GM19023 (cell line): ENCODE data around the gene PRKAR2B.
"Not testable (repeated sequence)": the region's sequence is repeated elsewhere in the genome, so short reads cannot be mapped to it uniquely, and the experiment has no call there.

ENCODE experiments used
- ATAC-seq: cut with Tn5 transposase; IDR thresholded peaks from one replicate; pipeline ENCODE4 v1.9.1; 2021; ENCODE audit warnings: mild to moderate bottlenecking, moderate library complexity; ENCODE audit not compliant: unreplicated experiment

Gene PRKAR2B

GRCh38 chr7:107151538-107151937, 107.0 kb downstream of the PRKAR2B start:
- no peak for ATAC-seq

GRCh38 chr7:107152011-107152410, 107.5 kb downstream of the PRKAR2B start:
- no peak for ATAC-seq

DNA sequence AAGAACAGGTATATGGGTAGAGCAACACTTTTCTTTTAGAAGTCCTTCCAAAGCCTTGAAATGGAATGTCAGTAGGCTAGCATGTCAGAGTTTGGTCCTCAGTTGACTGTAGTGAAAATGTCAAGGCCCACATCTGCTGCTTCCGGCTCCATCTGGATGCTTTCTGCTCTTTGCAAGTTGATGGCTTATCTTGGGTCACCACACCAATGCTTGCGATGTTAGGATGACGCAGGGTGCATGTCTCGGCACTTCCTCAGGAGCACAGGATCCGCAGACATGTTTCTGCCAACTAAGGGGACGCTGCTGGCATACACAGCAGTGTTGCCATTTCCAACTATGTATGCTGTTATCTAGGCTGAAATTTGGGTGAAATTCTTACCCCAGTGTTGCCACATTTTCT, 110.3 kb downstream of the PRKAR2B start:
- no peak for ATAC-seq

DNA sequence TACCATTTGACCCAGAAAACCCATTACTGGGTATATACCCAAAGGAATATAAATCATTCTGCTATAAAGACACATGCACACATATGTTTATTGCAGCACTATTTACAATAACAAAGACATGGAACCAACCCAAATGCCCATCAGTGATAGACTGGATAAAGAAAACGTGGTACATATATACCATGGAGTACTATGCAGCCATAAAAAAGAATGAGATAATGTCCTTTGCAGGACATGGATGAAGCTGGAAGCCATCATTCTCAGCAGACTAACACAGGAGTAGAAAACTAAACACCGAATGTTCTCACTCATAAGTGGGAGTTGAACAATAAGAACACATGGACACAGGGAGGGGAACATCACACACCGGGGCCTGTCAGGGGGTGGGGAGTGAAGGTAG, 111.2 kb downstream of the PRKAR2B start:
- ATAC-seq, result not testable (repeated sequence)

- ATAC-seq, result no peak
Observed at GRCh38 chr7:107157091-107157490, 112.6 kb downstream of the PRKAR2B start.

DNA sequence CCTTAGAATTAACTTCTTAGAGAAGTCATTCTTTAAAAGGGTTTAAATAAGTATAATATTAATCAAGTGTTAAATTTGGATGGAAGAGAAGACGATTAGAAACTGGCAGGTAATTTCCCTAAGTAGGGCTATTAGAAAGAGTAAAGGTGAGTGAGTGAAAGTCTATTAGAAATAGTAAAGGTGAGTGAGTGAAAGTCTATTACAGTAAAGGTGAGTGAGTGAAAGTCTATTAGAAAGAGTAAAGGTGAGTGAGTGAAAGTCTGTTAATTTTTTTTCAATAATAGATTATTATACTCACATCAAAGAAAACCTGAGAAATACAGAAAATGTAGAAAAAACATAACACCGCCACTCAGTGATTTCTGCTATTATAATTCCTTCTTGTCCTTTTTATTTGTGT, 113.5 kb downstream of the PRKAR2B start:
- ATAC-seq, result no peak

DNA sequence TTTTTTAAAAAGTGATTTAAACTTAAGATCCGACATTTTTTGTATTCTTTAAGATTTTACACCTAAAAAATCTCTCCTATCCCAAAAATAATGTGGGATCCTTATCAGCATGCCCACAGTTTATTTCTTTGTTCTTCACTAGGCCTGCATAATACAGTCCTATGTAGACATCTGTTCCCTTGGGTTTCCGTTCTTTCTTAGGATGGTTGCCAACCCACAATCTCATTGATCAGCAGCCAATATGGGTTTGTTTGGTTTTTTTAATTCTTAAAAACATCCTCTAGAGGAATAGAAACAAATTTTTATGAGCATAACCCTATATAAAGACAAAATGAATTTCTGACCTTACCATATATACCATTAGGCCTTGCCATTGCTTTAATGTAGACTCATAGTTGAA, 115.9 kb downstream of the PRKAR2B start:
- no peak for ATAC-seq

DNA sequence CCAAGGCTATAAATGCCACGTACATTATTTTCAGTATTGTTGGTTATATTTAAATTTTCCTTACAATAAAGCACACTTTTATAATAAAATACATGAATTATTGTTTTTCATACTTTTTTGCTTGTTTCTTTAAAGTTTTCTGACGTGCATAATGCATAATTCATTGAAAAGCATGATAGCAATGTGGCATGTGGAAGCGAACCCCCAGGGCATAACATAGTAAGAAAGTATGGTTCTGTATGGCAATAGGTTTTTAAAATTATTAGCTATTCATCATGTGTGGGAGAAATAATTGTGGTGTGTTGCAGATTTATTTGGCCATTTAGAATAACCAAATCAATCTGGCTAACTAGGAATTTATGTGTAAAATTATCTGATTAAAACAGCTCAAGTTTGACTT, 116.9 kb downstream of the PRKAR2B start:
- ATAC-seq, result no peak

- ATAC-seq, result no peak
Observed at GRCh38 chr7:107162475-107162874, 118.0 kb downstream of the PRKAR2B start.

DNA sequence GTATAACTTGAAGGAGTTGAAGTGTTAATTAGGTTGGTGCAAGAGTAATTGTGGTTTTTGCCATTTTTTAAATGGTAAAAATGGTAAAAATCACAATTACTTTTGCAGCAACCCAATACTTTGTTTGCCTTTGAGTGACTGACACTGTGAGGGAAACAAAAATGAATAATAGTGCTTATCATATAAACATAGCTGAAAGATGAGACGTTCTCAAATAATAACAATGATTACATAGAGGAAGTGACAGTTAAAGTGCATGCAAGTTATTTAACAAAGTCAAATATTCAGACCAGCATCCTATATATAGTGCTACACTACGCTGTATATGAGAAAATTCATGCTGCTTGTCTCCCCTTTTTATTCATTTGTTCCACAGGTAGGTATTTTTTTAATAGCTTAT, 119.6 kb downstream of the PRKAR2B start:
- no peak for ATAC-seq

- no peak for ATAC-seq
Observed at GRCh38 chr7:107165341-107165740, 120.8 kb downstream of the PRKAR2B start.

- ATAC-seq, result no peak
Observed at GRCh38 chr7:107166736-107167426, 122.4 kb downstream of the PRKAR2B start.

GRCh38 chr7:107167483-107168232, 123.2 kb downstream of the PRKAR2B start:
- ATAC-seq, result no peak

DNA sequence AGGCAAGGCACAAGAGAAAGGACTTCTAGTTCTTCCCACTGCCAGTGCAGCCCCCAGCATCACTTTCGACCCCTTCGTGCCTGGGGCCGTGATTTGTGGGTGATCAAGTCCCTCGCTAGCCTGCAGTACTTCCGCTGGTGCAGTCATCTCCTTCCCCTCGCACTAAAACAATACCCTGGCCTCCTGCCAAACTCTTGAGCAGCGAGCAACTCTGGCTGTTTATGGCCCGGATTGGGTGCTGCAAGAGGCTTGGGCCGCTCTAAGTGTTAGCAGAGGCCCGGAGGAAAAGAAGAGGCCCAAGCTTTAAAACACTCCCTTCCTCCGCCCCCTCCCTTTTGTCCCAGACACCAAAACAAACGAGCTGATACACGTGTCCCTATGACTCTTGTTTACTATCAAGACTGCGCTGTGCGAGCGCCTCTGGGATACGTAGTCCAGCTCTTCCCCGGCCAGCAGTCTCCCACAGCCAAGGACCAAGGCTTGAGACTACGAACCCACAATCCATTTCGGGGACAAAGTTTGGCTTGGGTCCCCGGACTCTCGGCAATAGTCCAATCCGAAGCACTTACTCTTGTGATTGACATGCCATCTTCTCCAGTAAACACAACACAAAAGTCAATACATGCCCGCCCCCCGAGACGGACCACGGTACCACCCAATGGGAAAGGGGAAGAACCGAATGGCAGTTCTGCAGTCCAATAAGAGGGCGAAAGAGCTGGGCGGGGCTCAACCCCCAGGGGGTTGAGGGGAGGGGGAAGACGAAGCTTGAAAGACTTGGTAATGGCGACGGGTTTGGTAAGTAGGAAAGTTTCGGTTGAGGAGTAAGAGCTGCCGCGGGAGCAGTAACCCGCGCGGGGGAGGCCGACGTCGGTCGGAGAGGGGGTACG, 124.0 kb downstream of the PRKAR2B start, which contains the start of gene HBP1:
Gene HBP1 (plus strand): TSS at position 771 of the 887 bp plus-strand sequence. CDS start 10,891 bp downstream, outside the sequence.
- peak; percentile 90 for ATAC-seq

DNA sequence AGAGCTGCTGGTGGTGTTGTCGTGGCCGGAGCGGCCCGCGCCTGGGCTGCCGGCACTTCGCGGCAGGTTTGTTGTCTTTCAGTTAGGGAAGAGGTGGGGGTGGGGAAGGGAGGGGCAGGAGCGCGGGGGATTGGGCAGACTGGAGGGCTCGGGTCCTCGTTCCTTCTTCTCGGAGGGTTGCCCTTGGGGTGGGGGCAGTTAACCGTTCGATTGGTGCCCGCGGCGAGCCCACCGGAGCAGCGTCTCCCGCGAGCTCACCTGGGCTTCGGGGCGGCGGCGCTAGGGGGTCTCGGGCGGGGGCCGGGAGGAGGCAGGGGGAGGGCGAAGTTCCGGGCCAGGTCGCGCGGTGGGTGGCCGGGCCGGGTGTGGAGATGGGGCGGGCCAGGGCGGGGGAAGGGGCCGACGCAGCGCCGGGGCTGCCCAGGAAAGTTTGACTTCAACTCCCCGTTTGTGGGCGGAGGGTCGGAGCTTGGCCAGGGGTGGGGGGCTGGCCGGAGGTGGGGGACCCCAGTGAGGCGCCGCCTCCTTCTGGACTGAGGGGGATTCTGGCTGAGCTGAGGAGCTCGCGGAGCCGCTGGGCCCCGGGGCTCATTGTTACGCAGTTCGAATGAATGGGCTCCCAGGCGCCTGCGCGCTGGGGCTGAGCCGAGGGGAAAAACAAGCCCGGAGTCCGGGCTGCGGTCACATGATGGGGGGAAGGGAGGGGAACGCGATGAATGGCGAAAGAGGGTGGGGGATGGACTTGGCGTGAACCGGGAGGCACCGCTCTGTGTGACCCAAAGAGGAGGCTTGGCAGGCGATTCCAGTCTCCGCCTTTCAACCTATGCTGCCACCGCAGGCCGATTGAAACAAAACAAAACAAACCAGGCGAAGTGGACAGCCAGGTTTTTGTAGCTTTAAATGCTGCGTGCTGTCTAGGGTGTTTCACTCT, 124.9 kb downstream of the PRKAR2B start:
- ATAC-seq, result peak; percentile 26

DNA sequence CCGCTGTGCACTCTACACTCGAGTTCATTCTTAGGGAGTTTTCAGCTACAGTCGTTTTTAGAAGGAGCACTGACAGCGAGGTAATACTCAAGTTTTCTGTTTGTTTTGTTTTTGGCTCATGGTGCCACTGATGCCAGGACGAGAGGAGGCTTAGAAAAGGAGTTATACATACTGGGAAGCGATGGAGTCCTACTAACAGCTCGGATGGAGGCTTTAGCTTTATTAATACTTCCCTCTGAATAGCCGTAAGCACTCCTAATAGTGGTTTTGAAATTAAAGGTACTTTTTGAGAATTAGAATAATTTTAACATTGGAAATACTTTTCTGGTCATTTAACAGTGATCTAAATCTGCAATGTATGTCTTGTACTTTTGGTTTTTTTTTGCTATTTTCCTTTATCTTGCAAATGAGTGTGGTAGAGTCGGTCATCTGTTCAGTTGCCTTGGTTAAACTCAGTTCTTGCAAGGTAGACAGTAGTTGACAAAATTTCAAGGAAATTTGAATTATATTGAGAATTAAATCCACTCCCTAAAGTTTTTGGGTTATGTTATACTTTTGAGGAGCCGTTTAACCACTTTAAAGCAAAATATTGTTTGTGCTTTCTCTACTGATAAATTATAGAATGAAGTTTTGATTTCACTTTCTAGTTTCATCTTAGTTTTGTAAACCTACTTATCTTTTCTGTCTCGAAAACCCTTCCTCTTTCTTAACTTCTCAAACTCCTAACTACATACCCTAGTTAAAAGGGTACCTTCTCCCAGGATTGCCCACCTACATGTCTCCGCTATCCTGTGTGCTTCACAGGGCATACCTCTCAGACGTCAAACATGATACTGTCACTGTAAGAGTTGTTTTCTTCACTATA, 125.8 kb downstream of the PRKAR2B start:
- no peak for ATAC-seq

GRCh38 chr7:107171496-107171895, 127.0 kb downstream of the PRKAR2B start:
- no peak for ATAC-seq

DNA sequence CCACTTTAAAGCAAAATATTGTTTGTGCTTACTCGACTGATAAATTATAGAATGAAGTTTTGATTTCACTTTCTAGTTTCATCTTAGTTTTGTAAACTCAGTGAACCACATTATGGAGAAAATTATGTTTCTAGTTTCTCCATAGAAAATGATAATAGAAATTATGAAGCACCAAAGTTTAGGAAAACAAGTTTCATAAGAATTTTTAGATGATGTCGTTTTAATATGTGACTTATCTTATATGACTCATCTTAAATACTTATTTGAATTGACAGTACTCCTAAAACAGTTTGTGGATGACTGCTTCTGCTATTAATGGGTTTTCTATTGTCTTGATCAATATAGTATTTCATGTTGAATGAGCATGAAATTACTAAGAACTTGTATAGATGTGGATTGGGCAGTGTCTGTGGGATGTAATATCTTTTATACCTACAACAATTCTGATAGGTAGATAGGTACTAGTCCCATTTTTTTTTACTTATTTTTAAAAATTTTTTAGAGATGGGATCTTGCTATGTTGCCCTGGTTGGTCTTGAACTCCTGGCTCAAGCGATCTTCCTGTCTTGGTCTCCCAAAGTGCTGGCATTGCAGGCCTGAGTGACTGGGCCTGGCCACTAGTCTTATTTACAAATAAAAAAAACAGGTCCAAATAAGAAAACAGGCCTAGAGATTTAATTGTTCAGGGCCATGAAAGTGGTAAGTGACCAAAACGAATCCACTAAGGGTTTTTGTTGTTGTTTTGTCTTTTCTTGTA, 127.9 kb downstream of the PRKAR2B start:
- ATAC-seq, result no peak

- no peak for ATAC-seq
Observed at GRCh38 chr7:107173191-107173590, 128.7 kb downstream of the PRKAR2B start.
